A549 (cell line): ENCODE measurements around the gene WDR26. TPM values are rescaled to one million over a fixed set of nuclear protein-coding genes. Genes with fewer than 3 reads are reported as not detected.

ENCODE experiments used
- ATAC-seq, 2 experiments: fragments of 200-7000 bp in 1 of 2; fragments of >200 bp in 1 of 2; cut with Nextera tagmentation in 1 of 2; cut with Tn5 transposase in 1 of 2; 3 replicates each; pipeline versions ENCODE4 v1.8.0 to v1.9.1; 2018 to 2020; ENCODE audit warnings: mild to moderate bottlenecking in 1 of 2, moderate library complexity in 1 of 2
- CTCF ChIA-PET: fragments of 300-600 bp; sonication (Branson Sonifier 250); formaldehyde crosslinking; extraction: SDS; loops from one replicate; lab custom pipeline; 2021; ENCODE audit warnings: antibody characterized with exemption, inconsistent platforms; lab: Yijun Ruan, JAX
- POLR2A ChIA-PET: fragments of 350-600 bp; formaldehyde crosslinking; extraction: SDS; loops from one replicate; lab custom pipeline; 2021; ENCODE audit warnings: antibody characterized with exemption, inconsistent platforms; lab: Yijun Ruan, JAX
- DNase-seq, 2 experiments: peaks; one replicate each; pipeline versions ENCODE4 v3.0.0 to v3.0.0-alpha.2; 2011 to 2016; ENCODE audit warnings: low read depth in 1 of 2, low spot score in 1 of 2
- FAIRE-seq: peaks from 2 replicates; lab custom pipeline; 2011; peaks lifted over from hg19 to GRCh38; lab: Jason Lieb, UNC
- H3K27ac ChIP-seq, 2 experiments: fragments of >200 bp; sonication (Bioruptor Twin); formaldehyde crosslinking; 3 replicates each; pipeline ENCODE4 v1.5.1; 2016 to 2017
- H3K4me1 ChIP-seq: fragments of >200 bp; sonication (Bioruptor Twin); formaldehyde crosslinking; 3 replicates; pipeline ENCODE4 v1.6.1; 2016
- H3K4me2 ChIP-seq: fragments of >200 bp; sonication (Bioruptor Twin); formaldehyde crosslinking; 3 replicates; pipeline ENCODE4 v1.6.1; 2016
- H3K4me3 ChIP-seq: fragments of >200 bp; sonication (Bioruptor Twin); formaldehyde crosslinking; 3 replicates; pipeline ENCODE4 v1.5.1; 2016
- H3K9me3 ChIP-seq: fragments of >200 bp; sonication (Bioruptor Twin); formaldehyde crosslinking; 3 replicates; pipeline ENCODE4 v1.6.1; 2016
- BHLHE40 ChIP-seq: IDR thresholded peaks from 2 replicates; pipeline ENCODE4 v1.6.1; 2012; ENCODE audit warnings: low read depth, low read length, inconsistent platforms
- CBX2 ChIP-seq: fragments of 200-600 bp; sonication (generic); IDR thresholded peaks from 2 replicates; pipeline ENCODE4 v1.6.1; 2016; ENCODE audit warnings: low read depth, mild to moderate bottlenecking, borderline replicate concordance
- CBX8 ChIP-seq: fragments of 200-600 bp; sonication (generic); IDR thresholded peaks from 2 replicates; pipeline ENCODE4 v1.6.1; 2016
- CEBPB ChIP-seq, 2 experiments: fragments of >200 bp in 1 of 2; sonication (Bioruptor Twin) in 1 of 2; formaldehyde crosslinking in 1 of 2; IDR thresholded peaks; 2 replicates each; pipeline ENCODE4 v1.6.1; 2012 to 2016
- CHD4 ChIP-seq: fragments of 200-600 bp; sonication (generic); IDR thresholded peaks from 2 replicates; pipeline ENCODE4 v1.6.1; 2016; ENCODE audit warnings: antibody characterized with exemption, mild to moderate bottlenecking, borderline replicate concordance
- EHF ChIP-seq: fragments of 250-450 bp; sonication (Bioruptor Pico); IDR thresholded peaks from 2 replicates; pipeline ENCODE4 v1.5.0; 2020; ENCODE audit warnings: mild to moderate bottlenecking
- FOSB ChIP-seq: fragments of 250-450 bp; sonication (Bioruptor Pico); IDR thresholded peaks from 2 replicates; pipeline ENCODE4 v1.5.0; 2020; ENCODE audit warnings: mild to moderate bottlenecking, moderate library complexity
- FOSL2 ChIP-seq, 2 experiments: fragments of 450-650 bp in 1 of 2; fragments of >200 bp in 1 of 2; sonication (Bioruptor Twin) in 1 of 2; formaldehyde crosslinking; IDR thresholded peaks; 2 replicates each; pipeline versions ENCODE4 v1.5.0 to v1.6.1; 2016 to 2020; ENCODE audit warnings: mild to moderate bottlenecking in 1 of 2, moderate library complexity in 1 of 2
- HEYL ChIP-seq: fragments of 250-450 bp; sonication (Bioruptor Pico); IDR thresholded peaks from 2 replicates; pipeline ENCODE4 v1.8.0; 2021; ENCODE audit warnings: mild to moderate bottlenecking, moderate library complexity
- HOXB13 ChIP-seq: fragments of 250-450 bp; sonication (Bioruptor Pico); IDR thresholded peaks from 2 replicates; pipeline ENCODE4 v1.5.0; 2020; ENCODE audit warnings: low read depth, mild to moderate bottlenecking, moderate library complexity
- JUN ChIP-seq, 2 experiments: fragments of >200 bp; sonication (Bioruptor Twin); formaldehyde crosslinking; IDR thresholded peaks; 2 replicates in 1 of 2; 3 replicates in 1 of 2; pipeline ENCODE4 v1.6.1; 2016 to 2017
- MAZ ChIP-seq: fragments of 150-350 bp; IDR thresholded peaks from 2 replicates; pipeline ENCODE4 v1.6.1; 2014; ENCODE audit warnings: antibody characterized with exemption, low read depth, low read length, borderline replicate concordance
- NFE2L2 ChIP-seq: fragments of 150-350 bp; conservative IDR thresholded peaks from 2 replicates; pipeline ENCODE4 v1.6.1; 2014; ENCODE audit warnings: low read length
- PBX3 ChIP-seq: IDR thresholded peaks from 2 replicates; pipeline ENCODE4 v1.6.1; 2012
- RCOR1 ChIP-seq: fragments of 150-350 bp; IDR thresholded peaks from 2 replicates; pipeline ENCODE4 v1.6.1; 2014; ENCODE audit warnings: antibody characterized with exemption, low read length, low read depth
- RFX5 ChIP-seq: fragments of 450-650 bp; IDR thresholded peaks from 2 replicates; pipeline ENCODE4 v1.7.1; 2014; ENCODE audit warnings: antibody characterized with exemption, mild to moderate bottlenecking, moderate library complexity
- RNF2 ChIP-seq: fragments of 200-600 bp; sonication (generic); IDR thresholded peaks from 2 replicates; pipeline ENCODE4 v1.6.1; 2016; ENCODE audit warnings: low read depth, mild to moderate bottlenecking, antibody characterized with exemption, moderate library complexity, borderline replicate concordance
- SREBF2 ChIP-seq: fragments of 450-650 bp; IDR thresholded peaks from 2 replicates; pipeline ENCODE4 v1.6.1; 2014; ENCODE audit warnings: mild to moderate bottlenecking, moderate library complexity
- ZNF302 ChIP-seq: fragments of 250-450 bp; sonication (Bioruptor Pico); IDR thresholded peaks from 2 replicates; pipeline ENCODE4 v1.9.0; 2021; ENCODE audit warnings: inconsistent platforms, mild to moderate bottlenecking, moderate library complexity
- WGBS: methylation state at CpG from one replicate; pipeline ENCODE4 v1.1.6; 2017; ENCODE audit errors: missing lambda C conversion rate; 5-methylcytosine and 5-hydroxymethylcytosine counted together
- polyA plus RNA-seq, 4 experiments: library from polyadenylated mRNA; depleted of rRNA in 3 of 4; stranded (reverse); fragments of >200 nt; fragmentation: RNase III in 1 of 4; extraction: RNeasy Plus Mini Kit Qiagen cat#74134 plus additional on column Dnase treatment in 1 of 4; gene quantifications; 2 replicates in 3 of 4; 3 replicates in 1 of 4; pipeline ENCODE4 v1.2.3, GENCODE V29; 2011 to 2017
- TF ChIP-seq, protein P1 (sequence below): fragments of 250-450 bp; sonication (Bioruptor Pico); IDR thresholded peaks from 2 replicates; pipeline ENCODE4 v1.5.0; 2020; ENCODE audit warnings: low read depth, mild to moderate bottlenecking, moderate library complexity
- TF ChIP-seq, protein P2 (sequence below): fragments of >200 bp; sonication (Bioruptor Twin); formaldehyde crosslinking; IDR thresholded peaks from 2 replicates; pipeline ENCODE4 v1.6.1; 2016
- TF ChIP-seq, protein P3 (sequence below): fragments of >200 bp; sonication (Bioruptor Twin); formaldehyde crosslinking; IDR thresholded peaks from 3 replicates; pipeline ENCODE4 v1.5.1; 2016

Gene WDR26
- polyA plus RNA-seq, 2 of the 4 experiments (the other 2 are of a cell fraction): 38.4 to 45.2 TPM

DNA sequence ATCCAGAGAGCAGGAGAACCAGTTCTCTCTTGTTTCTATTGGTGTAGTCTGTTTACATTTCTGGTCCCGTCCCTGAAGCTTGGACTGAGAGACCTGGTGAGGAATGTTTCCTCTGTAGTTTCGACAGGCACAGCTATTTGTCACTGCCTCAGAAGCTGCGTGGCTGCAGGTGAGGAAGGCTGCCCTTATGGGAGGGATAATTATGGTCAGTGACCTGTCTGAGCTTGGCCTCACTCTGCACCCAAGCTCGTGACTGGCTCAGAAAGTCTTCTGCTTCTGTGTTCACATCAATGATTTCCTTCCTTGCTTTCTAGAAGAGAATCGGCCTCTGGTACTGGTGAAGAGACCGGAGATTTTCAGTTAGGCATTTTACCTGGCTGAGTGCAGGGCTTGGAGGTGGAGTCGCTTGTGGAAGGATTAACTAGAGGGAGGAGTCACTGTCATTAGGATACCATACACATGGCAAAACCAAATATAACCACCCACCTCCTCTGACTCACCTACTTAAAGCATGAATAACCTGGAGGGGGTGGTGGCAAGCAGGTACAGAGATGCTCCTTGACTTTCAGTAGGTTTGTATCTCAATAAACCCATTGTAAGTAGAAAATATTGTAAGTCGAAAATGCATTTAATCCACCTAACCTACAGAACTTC is 19.9 kb upstream of the WDR26 start (continued):
- no peak for TF ChIP-seq ZNF302
- TF ChIP-seq EHF (CRISPR knock-in tag): no peak
- TF ChIP-seq CBX8: no peak
- no peak for TF ChIP-seq CEBPB (IDR thresholded peaks at IDR 0.05)
- no peak for TF ChIP-seq HOXB13 (CRISPR knock-in tag)
- TF ChIP-seq, all 56 proteins: peak for 0

DNA sequence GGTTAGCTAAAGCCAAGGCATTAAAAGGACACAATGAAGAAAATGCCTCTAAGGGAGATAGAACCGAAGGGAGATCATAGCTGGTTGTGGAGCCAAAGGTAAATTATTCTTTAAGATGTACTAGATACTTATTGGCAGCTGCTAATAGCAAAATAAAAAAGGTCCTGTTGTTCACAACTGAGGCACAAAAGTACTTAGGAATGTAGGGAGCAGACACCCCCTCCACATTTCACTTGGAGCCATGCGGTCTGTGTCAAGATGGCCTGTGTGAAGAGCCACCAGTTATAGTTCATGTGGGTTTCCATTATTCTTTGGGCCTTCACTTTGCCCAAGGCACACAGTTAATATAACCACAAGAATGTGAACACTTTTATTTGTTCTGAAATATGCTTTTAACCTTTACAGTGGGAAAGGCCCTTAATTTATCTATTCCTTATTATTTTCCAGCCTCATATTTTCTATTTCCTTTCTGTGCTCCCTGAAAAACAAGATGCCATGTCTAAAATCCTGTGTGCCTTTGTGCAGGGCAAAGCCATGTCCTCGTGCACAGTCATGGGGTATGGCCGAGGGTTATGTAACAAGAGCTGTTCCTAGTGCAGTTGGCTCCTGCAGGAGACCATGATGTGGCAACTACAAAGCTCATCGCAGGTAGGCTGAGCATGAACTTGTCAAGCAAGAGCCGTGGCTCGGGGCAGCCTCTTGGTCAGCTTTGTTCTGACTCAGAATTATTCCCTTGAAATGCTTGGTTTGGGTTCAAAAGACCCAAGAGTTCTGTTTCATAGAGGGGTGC is 16.2 kb upstream of the WDR26 start:
- Histone ChIP-seq H3K4me2 (no peak overlapping the region), H3K4me3 (no peak overlapping the region), H3K4me1 (peaks cover 3% of the 10 kb centered on the region; the same call in 1 of the 3 replicates), H3K27ac (no peak overlapping the region), H3K9me3 (no peaks in the 10 kb centered on the region)
- ChIA-PET CTCF (interaction anchor here (0.6 to 1.8 kb wide), 5 partner anchors 8 to 63 kb away, joined by 3 to 5 read pairs (median 3); no protein-coding TSS in a partner anchor), POLR2A (no interaction called here)
- TF ChIP-seq PBX3 (no peak), RNF2 (no peak), RCOR1 (no peak), NFE2L2 (no peak), FOSB (CRISPR knock-in tag) (no peak), BHLHE40 (no peak), HOXB13 (CRISPR knock-in tag) (no peak), SREBF2 (no peak), MAZ (no peak), ZNF302 (no peak), CHD4 (no peak), JUN (IDR thresholded peaks at IDR 0.05) (no peak), HEYL (CRISPR knock-in tag) (no peak), FOSL2 (IDR thresholded peaks at IDR 0.05) (no peak), FOSL2 (CRISPR knock-in tag; IDR thresholded peaks at IDR 0.05) (no peak), RFX5 (no peak), CBX2 (no peak)
- TF ChIP-seq, protein P1, sequence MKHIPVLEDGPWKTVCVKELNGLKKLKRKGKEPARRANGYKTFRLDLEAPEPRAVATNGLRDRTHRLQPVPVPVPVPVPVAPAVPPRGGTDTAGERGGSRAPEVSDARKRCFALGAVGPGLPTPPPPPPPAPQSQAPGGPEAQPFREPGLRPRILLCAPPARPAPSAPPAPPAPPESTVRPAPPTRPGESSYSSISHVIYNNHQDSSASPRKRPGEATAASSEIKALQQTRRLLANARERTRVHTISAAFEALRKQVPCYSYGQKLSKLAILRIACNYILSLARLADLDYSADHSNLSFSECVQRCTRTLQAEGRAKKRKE: no peak
- TF ChIP-seq, protein P2, sequence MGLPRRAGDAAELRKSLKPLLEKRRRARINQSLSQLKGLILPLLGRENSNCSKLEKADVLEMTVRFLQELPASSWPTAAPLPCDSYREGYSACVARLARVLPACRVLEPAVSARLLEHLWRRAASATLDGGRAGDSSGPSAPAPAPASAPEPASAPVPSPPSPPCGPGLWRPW: no peak
- TF ChIP-seq, protein P3, sequence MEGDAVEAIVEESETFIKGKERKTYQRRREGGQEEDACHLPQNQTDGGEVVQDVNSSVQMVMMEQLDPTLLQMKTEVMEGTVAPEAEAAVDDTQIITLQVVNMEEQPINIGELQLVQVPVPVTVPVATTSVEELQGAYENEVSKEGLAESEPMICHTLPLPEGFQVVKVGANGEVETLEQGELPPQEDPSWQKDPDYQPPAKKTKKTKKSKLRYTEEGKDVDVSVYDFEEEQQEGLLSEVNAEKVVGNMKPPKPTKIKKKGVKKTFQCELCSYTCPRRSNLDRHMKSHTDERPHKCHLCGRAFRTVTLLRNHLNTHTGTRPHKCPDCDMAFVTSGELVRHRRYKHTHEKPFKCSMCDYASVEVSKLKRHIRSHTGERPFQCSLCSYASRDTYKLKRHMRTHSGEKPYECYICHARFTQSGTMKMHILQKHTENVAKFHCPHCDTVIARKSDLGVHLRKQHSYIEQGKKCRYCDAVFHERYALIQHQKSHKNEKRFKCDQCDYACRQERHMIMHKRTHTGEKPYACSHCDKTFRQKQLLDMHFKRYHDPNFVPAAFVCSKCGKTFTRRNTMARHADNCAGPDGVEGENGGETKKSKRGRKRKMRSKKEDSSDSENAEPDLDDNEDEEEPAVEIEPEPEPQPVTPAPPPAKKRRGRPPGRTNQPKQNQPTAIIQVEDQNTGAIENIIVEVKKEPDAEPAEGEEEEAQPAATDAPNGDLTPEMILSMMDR: no peak
- ATAC-seq: no peak
- no peak for FAIRE-seq
- DNase-seq: no peak
- WGBS: 88% methylated on average over 7 of the region's 7 CpGs
